Testis (tissue), 3 donors: Measurements from ENCODE around the gene MXD4. TPM values are rescaled to one million over a fixed set of nuclear protein-coding genes. Genes with fewer than 3 reads are reported as not detected.
A peak's percentile ranks its signal among the peaks of the same experiment; 100 is the strongest.
"Not testable (repeated sequence)": the region's sequence is repeated elsewhere in the genome, so short reads cannot be mapped to it uniquely, and the experiment has no call there.

Experiments used
- DNase-seq: peaks from one replicate; pipeline ENCODE4 v3.0.0-alpha.2; 2019
- H3K27ac ChIP-seq, 2 donors: fragments of 200-600 bp; sonication (generic); one replicate each; pipeline ENCODE4 v1.5.1; 2019
- H3K27me3 ChIP-seq: fragments of 200-600 bp; sonication (generic); one replicate; pipeline ENCODE4 v1.5.1; 2019
- H3K36me3 ChIP-seq: fragments of 200-600 bp; sonication (generic); one replicate; pipeline ENCODE4 v1.5.1; 2017; ENCODE audit warnings: low read depth; ENCODE audit errors: missing control alignments
- H3K4me1 ChIP-seq: fragments of 200-600 bp; sonication (generic); one replicate; pipeline ENCODE4 v1.5.1; 2019
- H3K4me3 ChIP-seq, 2 donors: fragments of 200-600 bp; sonication (generic); one replicate each; pipeline ENCODE4 v1.5.1; 2017 to 2019
- H3K9me3 ChIP-seq: fragments of 200-600 bp; sonication (generic); one replicate; pipeline ENCODE4 v1.5.1; 2017
- POLR2A ChIP-seq: fragments of 450-650 bp; IDR thresholded peaks from one replicate; pipeline ENCODE4 v1.6.1; 2017; ENCODE audit warnings: antibody characterized with exemption, mild to moderate bottlenecking, moderate library complexity
- WGBS, 2 donors: methylation state at CpG; one replicate each; pipeline ENCODE4 v1.1.5; 2018; 5-methylcytosine and 5-hydroxymethylcytosine counted together
- intact Hi-C: fragments of 100-400 bp; cut with DNase I; formaldehyde crosslinking; loops from one replicate; pipeline ENCODE4 v1.15.1; 2023; ENCODE audit warnings: low total_unique reads
- polyA plus RNA-seq: library from polyadenylated mRNA; stranded (reverse); fragments of 350-450 nt; fragmentation: Illumina TruSeq; extraction: RNeasy Lipid Tissue Mini Kit (QIAGEN cat#74804); gene quantifications from one replicate; pipeline ENCODE4 v1.2.3, GENCODE V29; 2014; ENCODE audit warnings: low read depth, low replicate concordance; ENCODE audit not compliant: insufficient read depth
- total RNA-seq, 2 donors: library from RNA; depleted of rRNA; stranded (reverse); fragments of >200 nt; gene quantifications; one replicate each; pipeline ENCODE4 v1.2.3, GENCODE V29; 2016
- TF ChIP-seq, protein P1 (sequence below), 3 experiments: fragments of 450-650 bp in 2 of 3; fragments of 200-600 bp in 1 of 3; sonication (generic) in 1 of 3; IDR thresholded peaks; one replicate each; pipeline ENCODE4 v1.5.1; 2016 to 2019; ENCODE audit warnings: antibody characterized with exemption in 3 of 3, mild to moderate bottlenecking in 2 of 3, moderate library complexity in 1 of 3

Gene MXD4
- total and polyA plus RNA-seq, 3 donors from 2014 or later: 51.6 to 76.4 (median 73.8) TPM

DNA sequence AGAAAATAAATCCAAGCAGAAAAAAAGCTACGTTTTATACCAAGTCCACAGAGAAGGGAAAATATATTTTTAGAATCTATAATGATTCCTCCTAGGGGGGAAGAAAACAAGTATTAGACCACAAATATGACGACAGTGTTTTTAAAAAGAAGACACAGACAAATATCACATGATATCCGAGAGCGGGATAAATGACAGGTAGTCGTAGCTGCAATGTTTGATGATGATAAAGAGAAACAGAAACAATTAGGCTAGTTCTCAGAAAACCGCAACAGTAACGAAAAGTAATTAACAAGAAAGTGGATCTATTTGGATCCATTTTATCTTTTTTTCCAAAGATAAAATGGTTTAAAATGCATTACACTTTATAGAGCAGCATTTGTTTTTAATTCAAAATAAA lies 20.9 kb downstream of the MXD4 start:
- no peaks in the 10 kb centered on the region for H3K36me3 ChIP-seq
- peak overlapping the region; percentile 96 for H3K4me3 ChIP-seq
- intact Hi-C loops: no loop called here
- WGBS, 2 donors: 6% methylated on average over 7 of the region's 7 CpGs
- peak overlapping the region; percentile 73 to 86 for H3K27ac ChIP-seq
- H3K9me3 ChIP-seq: no peaks in the 10 kb centered on the region
- no peaks in the 10 kb centered on the region for H3K27me3 ChIP-seq
- TF ChIP-seq, protein P1, sequence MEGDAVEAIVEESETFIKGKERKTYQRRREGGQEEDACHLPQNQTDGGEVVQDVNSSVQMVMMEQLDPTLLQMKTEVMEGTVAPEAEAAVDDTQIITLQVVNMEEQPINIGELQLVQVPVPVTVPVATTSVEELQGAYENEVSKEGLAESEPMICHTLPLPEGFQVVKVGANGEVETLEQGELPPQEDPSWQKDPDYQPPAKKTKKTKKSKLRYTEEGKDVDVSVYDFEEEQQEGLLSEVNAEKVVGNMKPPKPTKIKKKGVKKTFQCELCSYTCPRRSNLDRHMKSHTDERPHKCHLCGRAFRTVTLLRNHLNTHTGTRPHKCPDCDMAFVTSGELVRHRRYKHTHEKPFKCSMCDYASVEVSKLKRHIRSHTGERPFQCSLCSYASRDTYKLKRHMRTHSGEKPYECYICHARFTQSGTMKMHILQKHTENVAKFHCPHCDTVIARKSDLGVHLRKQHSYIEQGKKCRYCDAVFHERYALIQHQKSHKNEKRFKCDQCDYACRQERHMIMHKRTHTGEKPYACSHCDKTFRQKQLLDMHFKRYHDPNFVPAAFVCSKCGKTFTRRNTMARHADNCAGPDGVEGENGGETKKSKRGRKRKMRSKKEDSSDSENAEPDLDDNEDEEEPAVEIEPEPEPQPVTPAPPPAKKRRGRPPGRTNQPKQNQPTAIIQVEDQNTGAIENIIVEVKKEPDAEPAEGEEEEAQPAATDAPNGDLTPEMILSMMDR (IDR thresholded peaks at IDR 0.05): no peak
- TF ChIP-seq POLR2A: no peak
- H3K4me1 ChIP-seq: peaks cover 42% of the 10 kb centered on the region
- no peak for DNase-seq

DNA sequence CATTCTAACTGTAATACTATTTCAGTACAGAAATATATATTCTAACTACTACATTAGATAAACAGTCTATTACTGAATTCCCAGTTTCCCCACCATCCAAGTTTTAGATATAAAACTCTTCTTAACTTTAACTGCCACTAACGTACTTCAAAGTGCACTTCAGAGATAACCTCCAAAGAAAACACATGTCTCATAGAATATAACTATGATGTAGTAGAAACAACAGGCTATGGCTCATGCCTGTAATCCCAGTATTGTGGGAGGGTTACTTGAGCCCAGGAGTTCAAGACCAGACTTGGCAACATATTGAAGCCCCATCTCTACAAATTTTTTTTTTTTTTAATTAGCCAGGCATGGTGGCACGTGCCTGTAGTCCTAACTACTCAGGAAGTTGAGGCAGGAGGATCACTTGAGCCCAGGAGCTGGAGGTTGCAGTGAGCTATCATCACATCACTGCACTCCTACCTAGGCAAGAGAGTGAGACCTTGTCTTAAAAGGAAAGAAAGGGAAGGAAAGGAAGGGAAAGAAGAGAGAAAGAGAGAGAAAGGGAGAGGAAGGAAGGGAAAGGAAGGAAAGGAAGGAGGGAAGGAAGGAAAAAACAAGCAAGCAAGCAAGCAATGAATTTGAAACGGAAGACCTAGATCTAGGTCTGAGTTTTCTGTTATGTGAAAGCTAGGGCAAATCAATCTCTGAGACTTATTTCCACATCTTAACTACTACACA lies 24.8 kb downstream of the MXD4 start:
- DNase-seq: no peak
- Histone ChIP-seq H3K36me3 (no peaks in the 10 kb centered on the region), H3K9me3 (no peaks in the 10 kb centered on the region), H3K27ac (peak overlapping the region; percentile 12 to 14), H3K27me3 (no peaks in the 10 kb centered on the region), H3K4me1 (peaks cover 23% of the 10 kb centered on the region), H3K4me3 (no peak overlapping the region)
- no peak for TF ChIP-seq POLR2A
- TF ChIP-seq, protein P1 (IDR thresholded peaks at IDR 0.05): no peak
- WGBS, 2 donors: 29 to 65% methylated on average over 3 of the region's 3 CpGs
- intact Hi-C loops: no loop called here

DNA sequence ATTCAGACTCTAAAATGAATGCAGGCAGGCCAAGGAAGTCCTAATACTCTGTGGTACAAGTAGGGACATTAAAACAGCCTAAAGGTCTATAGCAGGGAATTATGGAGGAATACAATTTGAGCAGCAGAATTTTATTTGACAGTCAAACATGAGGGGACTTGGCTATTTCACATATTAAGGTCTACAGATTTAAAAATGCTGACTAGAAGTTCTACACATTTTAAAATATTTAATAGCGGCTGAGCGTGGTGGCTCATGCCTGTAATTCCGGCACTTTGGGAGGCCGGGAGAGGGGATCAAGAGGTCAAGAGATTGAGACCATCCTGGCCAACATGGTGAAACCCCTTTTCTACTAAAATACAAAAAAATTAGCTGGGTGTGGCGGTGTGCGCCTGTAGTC lies 30.8 kb downstream of the MXD4 start:
- H3K36me3 ChIP-seq: no peaks in the 10 kb centered on the region
- peaks cover 3% of the 10 kb centered on the region for H3K4me1 ChIP-seq
- no peak overlapping the region for H3K4me3 ChIP-seq
- intact Hi-C loops: no loop called here
- H3K9me3 ChIP-seq: no peaks in the 10 kb centered on the region
- DNase-seq: no peak
- H3K27me3 ChIP-seq: no peaks in the 10 kb centered on the region
- 98 to 99% methylated on average over 6 of the region's 6 CpGs for WGBS, 2 donors
- H3K27ac ChIP-seq: no peak overlapping the region
- TF ChIP-seq, protein P1 (IDR thresholded peaks at IDR 0.05): no peak
- TF ChIP-seq POLR2A: no peak

DNA sequence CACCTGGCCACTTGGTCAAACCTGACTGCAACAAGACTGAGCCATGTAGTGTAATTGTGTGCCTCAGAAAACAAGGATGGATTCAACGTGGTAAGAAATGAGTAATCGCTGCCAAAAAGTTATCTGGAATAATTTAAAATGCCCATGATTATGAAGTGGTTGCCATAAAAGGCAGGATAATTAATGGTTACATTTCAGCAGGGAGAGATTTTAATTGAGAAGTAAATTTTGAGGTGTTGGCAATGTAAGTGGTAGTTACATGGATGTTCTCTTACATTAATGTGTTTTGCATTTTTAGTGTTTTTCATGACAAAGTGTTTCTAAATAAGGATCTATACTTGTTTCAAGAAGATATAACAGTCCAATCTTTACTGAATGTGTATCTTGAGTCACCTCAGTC lies 35.6 kb downstream of the MXD4 start:
- Histone ChIP-seq H3K27me3 (no peaks in the 10 kb centered on the region), H3K36me3 (no peaks in the 10 kb centered on the region), H3K4me1 (no peaks in the 10 kb centered on the region), H3K9me3 (no peaks in the 10 kb centered on the region), H3K27ac (no peak overlapping the region), H3K4me3 (no peak overlapping the region)
- 62 to 67% methylated on average over 2 of the region's 2 CpGs for WGBS, 2 donors
- no peak for DNase-seq
- intact Hi-C loops: no loop called here
- TF ChIP-seq, protein P1 (IDR thresholded peaks at IDR 0.05): no peak
- TF ChIP-seq POLR2A: no peak

DNA sequence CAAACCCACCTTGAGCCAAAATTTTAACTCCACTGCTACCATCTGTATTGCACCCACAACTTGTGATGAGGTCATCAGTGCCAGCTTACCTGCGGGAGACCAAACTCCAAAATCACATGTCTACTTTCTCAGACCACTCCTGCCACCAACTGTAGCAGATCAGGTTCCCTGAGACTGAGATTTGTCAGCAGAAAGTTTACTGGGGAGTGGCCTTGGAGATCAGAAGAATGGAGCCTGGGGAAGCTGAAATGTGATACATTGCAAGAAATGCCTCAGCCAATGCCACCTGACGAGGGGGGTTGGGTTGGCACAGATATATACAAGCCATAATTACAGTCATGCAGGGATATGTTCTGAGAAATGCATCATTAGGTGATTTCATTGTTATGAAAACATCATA lies 39.1 kb downstream of the MXD4 start:
- H3K36me3 ChIP-seq: no peaks in the 10 kb centered on the region
- no peaks in the 10 kb centered on the region for H3K4me1 ChIP-seq
- WGBS, 2 donors: 64 to 85% methylated on average over 2 of the region's 2 CpGs
- intact Hi-C loops: no loop called here
- peak; percentile 36 for DNase-seq
- no peaks in the 10 kb centered on the region for H3K9me3 ChIP-seq
- H3K27me3 ChIP-seq: no peaks in the 10 kb centered on the region
- H3K27ac ChIP-seq: no peak overlapping the region
- no peak for TF ChIP-seq POLR2A
- TF ChIP-seq, protein P1 (IDR thresholded peaks at IDR 0.05): no peak
- no peak overlapping the region for H3K4me3 ChIP-seq

DNA sequence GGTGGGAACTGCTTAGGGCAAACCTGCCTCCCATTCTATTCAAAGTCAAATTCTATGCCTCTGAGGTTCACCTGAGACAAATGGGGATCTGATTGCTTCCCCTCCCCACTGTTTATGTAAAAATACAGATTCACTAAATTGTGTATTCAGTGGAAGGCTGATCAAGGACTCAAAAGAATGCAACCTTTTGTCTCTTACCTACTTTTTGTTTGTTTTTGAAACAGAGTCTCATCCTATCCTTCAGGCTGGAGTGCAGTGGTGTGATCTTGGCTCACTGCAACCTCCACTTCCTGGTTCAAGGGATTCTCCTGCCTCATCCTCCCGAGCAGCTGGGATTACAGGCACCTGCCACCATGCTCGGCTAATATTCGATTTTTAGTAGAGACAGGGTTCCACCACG lies 40.5 kb downstream of the MXD4 start:
- intact Hi-C loops, H3K27me3 ChIP-seq, H3K27ac ChIP-seq, H3K4me1 ChIP-seq, H3K4me3 ChIP-seq, DNase-seq, H3K36me3 ChIP-seq, H3K9me3 ChIP-seq: not testable (repeated sequence)
- WGBS, 2 donors: 69 to 74% methylated on average over 4 of the region's 4 CpGs
